ENCODE results near the gene AUTS2. TPM values are rescaled to one million over a fixed set of nuclear protein-coding genes. Genes with fewer than 3 reads are reported as not detected.

Gene AUTS2
- total RNA-seq, 1 donor from 2014 or later, result 53.0 TPM

- Histone ChIP-seq H3K4me3 (no peak overlapping the region), H3K4me1 (no peaks in the 10 kb centered on the region), H3K27ac (no peak overlapping the region), H3K9me3 (no peaks in the 10 kb centered on the region), H3K27me3 (no peaks in the 10 kb centered on the region), H3K36me3 (no peaks in the 10 kb centered on the region)
- intact Hi-C loops (cut with DNase I), result no loop called here
- DNase-seq (ENCODE audit: extremely low spot score in 2 of 2), result no peak
- TF ChIP-seq POLR2A (IDR thresholded peaks at IDR 0.05) (no peak), POLR2AphosphoS5 (IDR thresholded peaks at IDR 0.05; ENCODE audit: insufficient read depth in 1 of 2, low read depth in 1 of 2) (no peak)
These were observed 297.8 kb downstream of the AUTS2 start for GRCh38 chr7:69896121-69896520.

- Histone ChIP-seq H3K27ac (no peak overlapping the region), H3K27me3 (no peaks in the 10 kb centered on the region), H3K4me1 (no peaks in the 10 kb centered on the region), H3K4me3 (no peak overlapping the region), H3K36me3 (no peaks in the 10 kb centered on the region), H3K9me3 (no peaks in the 10 kb centered on the region)
- TF ChIP-seq POLR2AphosphoS5 (IDR thresholded peaks at IDR 0.05; ENCODE audit: insufficient read depth in 1 of 2, low read depth in 1 of 2), result no peak
- no peak for TF ChIP-seq CTCF (IDR thresholded peaks at IDR 0.05)
- no peak for TF ChIP-seq POLR2A (IDR thresholded peaks at IDR 0.05)
- intact Hi-C loops (cut with DNase I), result no loop called here
- DNase-seq (ENCODE audit: extremely low spot score in 2 of 2), result no peak
These were observed 299.9 kb downstream of the AUTS2 start for GRCh38 chr7:69898189-69898588.

- Histone ChIP-seq H3K4me1 (no peaks in the 10 kb centered on the region), H3K27me3 (no peaks in the 10 kb centered on the region), H3K36me3 (no peaks in the 10 kb centered on the region), H3K9me3 (no peaks in the 10 kb centered on the region), H3K4me3 (no peak overlapping the region), H3K27ac (no peak overlapping the region)
- intact Hi-C loops (cut with DNase I), result no loop called here
- no peak for TF ChIP-seq POLR2A (IDR thresholded peaks at IDR 0.05)
- no peak for TF ChIP-seq POLR2AphosphoS5 (IDR thresholded peaks at IDR 0.05; ENCODE audit: insufficient read depth in 1 of 2, low read depth in 1 of 2)
- no peak for DNase-seq (ENCODE audit: extremely low spot score in 2 of 2)
These were observed 305.1 kb downstream of the AUTS2 start for GRCh38 chr7:69903410-69903809.

GRCh38 chr7:69906283-69906995 is 308.2 kb downstream of the AUTS2 start:
- Histone ChIP-seq H3K9me3 (no peaks in the 10 kb centered on the region), H3K27me3 (no peaks in the 10 kb centered on the region), H3K27ac (no peak overlapping the region), H3K4me1 (no peaks in the 10 kb centered on the region), H3K36me3 (no peaks in the 10 kb centered on the region), H3K4me3 (no peak overlapping the region)
- TF ChIP-seq CTCF (IDR thresholded peaks at IDR 0.05), result no peak
- no peak for TF ChIP-seq POLR2A (IDR thresholded peaks at IDR 0.05)
- TF ChIP-seq POLR2AphosphoS5 (IDR thresholded peaks at IDR 0.05; ENCODE audit: insufficient read depth in 1 of 2, low read depth in 1 of 2), result no peak
- no peak for DNase-seq (ENCODE audit: extremely low spot score in 2 of 2)
- intact Hi-C loops (cut with DNase I), result no loop called here

- no peaks in the 10 kb centered on the region for H3K27me3 ChIP-seq
- no peaks in the 10 kb centered on the region for H3K9me3 ChIP-seq
- H3K4me3 ChIP-seq, result no peak overlapping the region
- intact Hi-C loops (cut with DNase I), result no loop called here
- TF ChIP-seq POLR2A (IDR thresholded peaks at IDR 0.05) (no peak), CTCF (IDR thresholded peaks at IDR 0.05) (no peak)
- H3K36me3 ChIP-seq, result no peaks in the 10 kb centered on the region
- no peak for DNase-seq (ENCODE audit: extremely low spot score in 2 of 2)
- H3K4me1 ChIP-seq, result no peaks in the 10 kb centered on the region
- no peak overlapping the region for H3K27ac ChIP-seq
These were observed 309.4 kb downstream of the AUTS2 start for GRCh38 chr7:69907720-69908119.

- Histone ChIP-seq H3K36me3 (no peaks in the 10 kb centered on the region), H3K4me3 (no peak overlapping the region), H3K27me3 (no peaks in the 10 kb centered on the region), H3K9me3 (no peaks in the 10 kb centered on the region), H3K27ac (no peak overlapping the region), H3K4me1 (no peaks in the 10 kb centered on the region)
- intact Hi-C loops (cut with DNase I), result no loop called here
- TF ChIP-seq POLR2A (IDR thresholded peaks at IDR 0.05) (no peak), CTCF (IDR thresholded peaks at IDR 0.05) (no peak), POLR2AphosphoS5 (IDR thresholded peaks at IDR 0.05; ENCODE audit: insufficient read depth in 1 of 2, low read depth in 1 of 2) (no peak)
- no peak for DNase-seq (ENCODE audit: extremely low spot score in 2 of 2)
These were observed 310.2 kb downstream of the AUTS2 start for GRCh38 chr7:69908454-69908853.

All from vagina (tissue), 2 donors.